Duodenal mucosa (tissue), 2 donors: ENCODE results near the gene RCBTB1.

Experiments used
- H3K27ac ChIP-seq: one replicate; pipeline ENCODE4 v1.7.0; 2013; ENCODE audit warnings: low read depth, low read length
- H3K27me3 ChIP-seq, 2 donors: one replicate each; pipeline ENCODE4 v1.7.0; 2013; ENCODE audit warnings: low read length in 2 of 2, control low read depth in 1 of 2; ENCODE audit not compliant: insufficient read depth in 2 of 2, control insufficient read depth in 1 of 2
- H3K36me3 ChIP-seq, 2 donors: one replicate each; pipeline ENCODE4 v1.7.0; 2013; ENCODE audit warnings: low read length in 2 of 2, control low read depth in 1 of 2; ENCODE audit not compliant: insufficient read depth in 2 of 2, control insufficient read depth in 1 of 2
- H3K4me1 ChIP-seq, 2 donors: one replicate each; pipeline ENCODE4 v1.7.0; 2013; ENCODE audit warnings: low read length in 2 of 2, control low read depth in 1 of 2; ENCODE audit not compliant: insufficient read depth in 2 of 2, control insufficient read depth in 1 of 2
- H3K4me3 ChIP-seq, 2 donors: one replicate each; pipeline ENCODE4 v1.7.0; 2013; ENCODE audit warnings: low read length in 2 of 2, low read depth in 1 of 2
- H3K9ac ChIP-seq, 2 donors: one replicate each; pipeline ENCODE4 v1.7.0; 2013; ENCODE audit warnings: low read length in 2 of 2, low read depth in 1 of 2
- H3K9me3 ChIP-seq, 2 donors: one replicate each; pipeline ENCODE4 v1.7.0; 2013; ENCODE audit warnings: low read length in 2 of 2, control low read depth in 1 of 2; ENCODE audit not compliant: control insufficient read depth in 1 of 2

Gene RCBTB1

GRCh38 chr13:49524740-49525501 lies 60.4 kb downstream of the RCBTB1 start:
- Histone ChIP-seq H3K27ac (no peak overlapping the region), H3K27me3 (no peaks in the 10 kb centered on the region), H3K4me1 (no peaks in the 10 kb centered on the region), H3K9me3 (no peaks in the 10 kb centered on the region), H3K36me3 (peaks cover 12 to 24% of the 10 kb centered on the region in 2 donors), H3K9ac (no peak overlapping the region), H3K4me3 (no peak overlapping the region)

- no peaks in the 10 kb centered on the region for H3K27me3 ChIP-seq
- no peaks in the 10 kb centered on the region for H3K9me3 ChIP-seq
- no peak overlapping the region for H3K27ac ChIP-seq
- H3K9ac ChIP-seq, result no peak overlapping the region
- no peaks in the 10 kb centered on the region for H3K4me1 ChIP-seq
- no peak overlapping the region for H3K4me3 ChIP-seq
- H3K36me3 ChIP-seq, result peaks cover 10 to 38% of the 10 kb centered on the region in 2 donors
These were observed 64.1 kb downstream of the RCBTB1 start for GRCh38 chr13:49521224-49521623.

GRCh38 chr13:49517461-49517860 lies 67.9 kb downstream of the RCBTB1 start:
- Histone ChIP-seq H3K36me3 (peaks cover 21 to 62% of the 10 kb centered on the region in 2 donors), H3K4me1 (no peaks in the 10 kb centered on the region), H3K9me3 (no peaks in the 10 kb centered on the region), H3K27ac (no peak overlapping the region), H3K27me3 (no peaks in the 10 kb centered on the region), H3K4me3 (no peak overlapping the region), H3K9ac (no peak overlapping the region)

- Histone ChIP-seq H3K36me3 (peaks cover 16 to 63% of the 10 kb centered on the region in 2 donors), H3K27me3 (no peaks in the 10 kb centered on the region), H3K27ac (no peak overlapping the region), H3K4me3 (no peak overlapping the region), H3K4me1 (no peaks in the 10 kb centered on the region), H3K9me3 (no peaks in the 10 kb centered on the region), H3K9ac (no peak overlapping the region)
These were observed 68.9 kb downstream of the RCBTB1 start for GRCh38 chr13:49516467-49516866.

GRCh38 chr13:49512578-49512977 lies 72.8 kb downstream of the RCBTB1 start:
- Histone ChIP-seq H3K4me1 (no peaks in the 10 kb centered on the region), H3K27ac (no peak overlapping the region), H3K4me3 (no peak overlapping the region), H3K27me3 (no peaks in the 10 kb centered on the region), H3K9me3 (no peaks in the 10 kb centered on the region), H3K36me3 (peaks cover 12 to 40% of the 10 kb centered on the region in 2 donors), H3K9ac (no peak overlapping the region)

GRCh38 chr13:49503951-49504350 lies 81.4 kb downstream of the RCBTB1 start:
- H3K4me3 ChIP-seq, result no peak overlapping the region
- no peaks in the 10 kb centered on the region for H3K27me3 ChIP-seq
- H3K4me1 ChIP-seq, result peaks cover 6 to 7% of the 10 kb centered on the region in 2 donors
- H3K9ac ChIP-seq, result no peak overlapping the region
- no peaks in the 10 kb centered on the region for H3K9me3 ChIP-seq
- no peak overlapping the region for H3K27ac ChIP-seq
- peaks cover 4 to 9% of the 10 kb centered on the region in 2 donors for H3K36me3 ChIP-seq

GRCh38 chr13:49502954-49503353 lies 82.4 kb downstream of the RCBTB1 start:
- Histone ChIP-seq H3K4me3 (no peak overlapping the region), H3K4me1 (peaks cover 7 to 10% of the 10 kb centered on the region in 2 donors), H3K27me3 (no peaks in the 10 kb centered on the region), H3K9ac (no peak overlapping the region), H3K36me3 (peaks cover 4 to 16% of the 10 kb centered on the region in 2 donors), H3K27ac (no peak overlapping the region), H3K9me3 (no peaks in the 10 kb centered on the region)

- Histone ChIP-seq H3K4me3 (peak overlapping the region in 1 of 2 donors; percentile 16), H3K27ac (no peak overlapping the region)
These were observed 85.3 kb downstream of the RCBTB1 start for GRCh38 chr13:49499889-49500660.

GRCh38 chr13:49498206-49498605 lies 87.2 kb downstream of the RCBTB1 start:
- Histone ChIP-seq H3K27me3 (no peaks in the 10 kb centered on the region), H3K4me1 (peaks cover 18% of the 10 kb centered on the region in 2 donors), H3K27ac (no peak overlapping the region), H3K9ac (no peak overlapping the region), H3K36me3 (peaks cover 0 to 15% of the 10 kb centered on the region in 2 donors), H3K9me3 (no peaks in the 10 kb centered on the region), H3K4me3 (no peak overlapping the region)

More at GRCh38 chr13:49499889-49500660, 85.3 kb downstream of the RCBTB1 start:
- Histone ChIP-seq H3K9me3 (no peaks in the 10 kb centered on the region), H3K36me3 (peaks cover 0 to 16% of the 10 kb centered on the region in 2 donors), H3K9ac (no peak overlapping the region), H3K27me3 (no peaks in the 10 kb centered on the region), H3K4me1 (peaks cover 11 to 18% of the 10 kb centered on the region in 2 donors)

- Histone ChIP-seq H3K9ac (no peak overlapping the region), H3K27ac (peak overlapping the region; percentile 50), H3K36me3 (peaks cover 0 to 10% of the 10 kb centered on the region in 2 donors), H3K4me3 (no peak overlapping the region), H3K27me3 (no peaks in the 10 kb centered on the region), H3K9me3 (no peaks in the 10 kb centered on the region), H3K4me1 (peaks cover 18% of the 10 kb centered on the region in 2 donors)
These were observed 88.1 kb downstream of the RCBTB1 start for GRCh38 chr13:49497272-49497671.
